OCI-LY7 (cell line): ENCODE results near the gene KCNQ5. TPM values are rescaled to one million over a fixed set of nuclear protein-coding genes. Genes with fewer than 3 reads are reported as not detected.

Experiments used
- BruUV-seq: library from RNA; stranded (reverse); fragments of 400-500 nt; replicated peaks from 2 replicates; lab custom pipeline; 2021; lab: Mats Ljungman, UMichigan
- CTCF ChIA-PET: fragments of 300-600 bp; sonication (Branson Sonifier 250); formaldehyde crosslinking; loops from one replicate; lab custom pipeline; 2022; ENCODE audit warnings: antibody characterized with exemption; ENCODE audit not compliant: unreplicated experiment; lab: Charles Lee
- POLR2A ChIA-PET: fragments of 300-600 bp; sonication (Branson Sonifier 250); formaldehyde crosslinking; loops from one replicate; lab custom pipeline; 2022; ENCODE audit warnings: antibody characterized with exemption; lab: Charles Lee
- DNase-seq: peaks from one replicate; pipeline ENCODE4 v3.0.0-alpha.2; 2015; ENCODE audit warnings: low spot score
- H2AFZ ChIP-seq: fragments of 200-600 bp; sonication (generic), shearing (Covaris generic); 2 replicates; pipeline ENCODE4 v1.6.1; 2014; ENCODE audit warnings: mild to moderate bottlenecking, antibody characterized with exemption, low read length, moderate library complexity
- H3K27ac ChIP-seq: fragments of 200-600 bp; sonication (generic); 2 replicates; pipeline ENCODE4 v1.5.1; 2014; ENCODE audit warnings: mixed run types, low read depth, mild to moderate bottlenecking, moderate library complexity, low read length, inconsistent platforms; ENCODE audit not compliant: poor library complexity, severe bottlenecking
- H3K36me3 ChIP-seq: fragments of 200-600 bp; sonication (generic); 2 replicates; pipeline ENCODE4 v1.6.1; 2014; ENCODE audit warnings: mild to moderate bottlenecking, antibody characterized with exemption, low read length, moderate library complexity, mixed read lengths; ENCODE audit not compliant: insufficient read depth
- H3K4me1 ChIP-seq: fragments of 200-600 bp; sonication (generic); 2 replicates; pipeline ENCODE4 v1.5.1; 2014; ENCODE audit warnings: mild to moderate bottlenecking, low read length; ENCODE audit not compliant: insufficient read depth, poor library complexity, severe bottlenecking
- H3K4me2 ChIP-seq: fragments of 200-600 bp; sonication (generic); 2 replicates; pipeline ENCODE4 v1.6.1; 2014; ENCODE audit warnings: mild to moderate bottlenecking, low read length
- H3K4me3 ChIP-seq: fragments of 200-600 bp; sonication (generic); 2 replicates; pipeline ENCODE4 v1.5.1; 2014; ENCODE audit warnings: mild to moderate bottlenecking, low read depth, low read length; ENCODE audit not compliant: poor library complexity, severe bottlenecking
- H3K79me2 ChIP-seq: fragments of 200-600 bp; sonication (generic); 2 replicates; pipeline ENCODE4 v1.6.1; 2016; ENCODE audit warnings: low read depth, mild to moderate bottlenecking, low read length, moderate library complexity, mixed read lengths; ENCODE audit not compliant: insufficient read depth
- H3K9me2 ChIP-seq: fragments of 200-600 bp; sonication (generic); 2 replicates; pipeline ENCODE4 v1.6.1; 2016; ENCODE audit warnings: mild to moderate bottlenecking, low read length, mixed read lengths; ENCODE audit not compliant: insufficient read depth
- H3K9me3 ChIP-seq: fragments of 200-600 bp; sonication (generic); 2 replicates; pipeline ENCODE4 v1.6.1; 2014; ENCODE audit warnings: mild to moderate bottlenecking, mixed run types, low read length, mixed read lengths
- H4K20me1 ChIP-seq: fragments of 200-600 bp; sonication (generic); 2 replicates; pipeline ENCODE4 v1.6.1; 2014; ENCODE audit warnings: mild to moderate bottlenecking, antibody characterized with exemption, low read length, moderate library complexity, mixed read lengths; ENCODE audit not compliant: insufficient read depth
- EZH2phosphoT487 ChIP-seq: fragments of 200-600 bp; sonication (generic); IDR thresholded peaks from 2 replicates; pipeline ENCODE4 v1.6.1; 2018; ENCODE audit warnings: low read depth, borderline replicate concordance, mild to moderate bottlenecking, mixed run types, antibody characterized with exemption, low read length, moderate library complexity, mixed read lengths
- intact Hi-C: fragments of 100-400 bp; cut with micrococcal nuclease; formaldehyde crosslinking; loops from one replicate; pipeline ENCODE4 v1.10.0; 2022; ENCODE audit not compliant: unreplicated experiment
- total RNA-seq, 2 experiments: library from RNA; depleted of rRNA in 1 of 2; stranded (reverse); fragments of >200 nt in 1 of 2; shearing (Covaris generic) in 1 of 2; gene quantifications; 2 replicates each; pipeline ENCODE4 v1.2.3, GENCODE V29; 2014 to 2022
- TF ChIP-seq, protein P1 (sequence below): fragments of 200-600 bp; sonication (generic); conservative IDR thresholded peaks from 2 replicates; pipeline ENCODE4 v1.5.1; 2014; ENCODE audit warnings: mild to moderate bottlenecking, antibody characterized with exemption, low read length, moderate library complexity, mixed read lengths

The KCNQ5 gene
- total RNA-seq, 2 experiments from 2014 or later: 26.1 to 29.7 TPM

DNA sequence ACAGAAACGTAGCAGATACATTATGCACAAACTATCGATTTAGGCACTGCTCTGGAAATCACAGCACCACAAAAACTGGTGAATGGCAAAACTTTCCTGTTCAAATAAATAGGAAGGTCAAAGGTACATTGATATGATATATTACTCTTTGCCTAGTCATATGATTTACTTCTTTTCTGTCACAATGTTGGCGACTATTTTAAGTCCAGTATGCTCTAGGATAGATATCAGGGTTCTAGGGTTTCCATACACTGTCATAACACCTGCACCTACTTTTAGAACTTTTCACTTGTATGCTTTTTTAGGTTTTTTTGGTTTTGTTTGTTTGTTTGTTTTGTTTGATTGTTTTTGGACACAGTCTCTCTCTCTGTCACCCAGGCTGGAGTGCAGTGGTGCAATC lies 578.4 kb downstream of the KCNQ5 start:
- H3K36me3 ChIP-seq: peaks cover 14% of the 10 kb centered on the region
- no peak overlapping the region for H2AFZ ChIP-seq
- no peak for TF ChIP-seq EZH2phosphoT487
- TF ChIP-seq, protein P1, sequence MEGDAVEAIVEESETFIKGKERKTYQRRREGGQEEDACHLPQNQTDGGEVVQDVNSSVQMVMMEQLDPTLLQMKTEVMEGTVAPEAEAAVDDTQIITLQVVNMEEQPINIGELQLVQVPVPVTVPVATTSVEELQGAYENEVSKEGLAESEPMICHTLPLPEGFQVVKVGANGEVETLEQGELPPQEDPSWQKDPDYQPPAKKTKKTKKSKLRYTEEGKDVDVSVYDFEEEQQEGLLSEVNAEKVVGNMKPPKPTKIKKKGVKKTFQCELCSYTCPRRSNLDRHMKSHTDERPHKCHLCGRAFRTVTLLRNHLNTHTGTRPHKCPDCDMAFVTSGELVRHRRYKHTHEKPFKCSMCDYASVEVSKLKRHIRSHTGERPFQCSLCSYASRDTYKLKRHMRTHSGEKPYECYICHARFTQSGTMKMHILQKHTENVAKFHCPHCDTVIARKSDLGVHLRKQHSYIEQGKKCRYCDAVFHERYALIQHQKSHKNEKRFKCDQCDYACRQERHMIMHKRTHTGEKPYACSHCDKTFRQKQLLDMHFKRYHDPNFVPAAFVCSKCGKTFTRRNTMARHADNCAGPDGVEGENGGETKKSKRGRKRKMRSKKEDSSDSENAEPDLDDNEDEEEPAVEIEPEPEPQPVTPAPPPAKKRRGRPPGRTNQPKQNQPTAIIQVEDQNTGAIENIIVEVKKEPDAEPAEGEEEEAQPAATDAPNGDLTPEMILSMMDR: no peak
- ChIA-PET POLR2A (interaction anchor here (0.7 kb wide), 1 partner anchor 1904 kb away, joined by 4 read pairs; no protein-coding TSS in a partner anchor), CTCF (no interaction called here)
- H3K4me3 ChIP-seq: no peak overlapping the region
- no TSS peak for BruUV-seq
- H3K9me3 ChIP-seq: no peaks in the 10 kb centered on the region
- H3K4me1 ChIP-seq: no peaks in the 10 kb centered on the region
- H4K20me1 ChIP-seq: no peaks in the 10 kb centered on the region
- H3K9me2 ChIP-seq: no peaks in the 10 kb centered on the region
- no peak overlapping the region for H3K27ac ChIP-seq
- H3K79me2 ChIP-seq: no peaks in the 10 kb centered on the region
- no peak overlapping the region for H3K4me2 ChIP-seq
- no peak for DNase-seq
- intact Hi-C loops: no loop called here

DNA sequence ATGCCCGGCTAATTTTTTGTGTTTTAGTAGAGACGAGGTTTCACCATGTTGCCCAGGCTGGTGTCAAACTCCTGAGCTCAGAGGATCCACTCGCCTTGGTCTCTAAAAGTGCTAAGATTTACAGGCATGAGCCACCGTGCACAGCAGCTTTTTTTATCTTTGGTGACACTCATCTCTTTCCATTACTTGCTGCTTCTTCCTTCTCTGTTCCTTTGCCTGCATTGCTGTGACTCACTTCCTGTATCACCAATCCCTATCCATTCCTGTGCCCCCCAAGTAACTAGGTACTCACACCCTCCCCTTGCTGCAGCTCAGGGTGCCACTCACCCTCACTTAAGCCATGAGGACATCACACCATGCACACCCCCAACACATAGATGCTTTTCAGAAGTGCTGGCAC lies 578.9 kb downstream of the KCNQ5 start:
- no peak overlapping the region for H2AFZ ChIP-seq
- ChIA-PET POLR2A (interaction anchor here (0.6 to 0.7 kb wide), 4 partner anchors 674 to 1904 kb away, joined by 4 to 7 read pairs (median 4); no protein-coding TSS in a partner anchor), CTCF (no interaction called here)
- no peaks in the 10 kb centered on the region for H3K4me1 ChIP-seq
- intact Hi-C loops: no loop called here
- H3K4me3 ChIP-seq: no peak overlapping the region
- peaks cover 9% of the 10 kb centered on the region for H3K36me3 ChIP-seq
- H3K9me3 ChIP-seq: no peaks in the 10 kb centered on the region
- no peaks in the 10 kb centered on the region for H3K79me2 ChIP-seq
- no peaks in the 10 kb centered on the region for H4K20me1 ChIP-seq
- DNase-seq: no peak
- no peak overlapping the region for H3K4me2 ChIP-seq
- TF ChIP-seq, protein P1: no peak
- TF ChIP-seq EZH2phosphoT487: no peak
- H3K9me2 ChIP-seq: no peaks in the 10 kb centered on the region
- H3K27ac ChIP-seq: no peak overlapping the region
- BruUV-seq: no TSS peak

DNA sequence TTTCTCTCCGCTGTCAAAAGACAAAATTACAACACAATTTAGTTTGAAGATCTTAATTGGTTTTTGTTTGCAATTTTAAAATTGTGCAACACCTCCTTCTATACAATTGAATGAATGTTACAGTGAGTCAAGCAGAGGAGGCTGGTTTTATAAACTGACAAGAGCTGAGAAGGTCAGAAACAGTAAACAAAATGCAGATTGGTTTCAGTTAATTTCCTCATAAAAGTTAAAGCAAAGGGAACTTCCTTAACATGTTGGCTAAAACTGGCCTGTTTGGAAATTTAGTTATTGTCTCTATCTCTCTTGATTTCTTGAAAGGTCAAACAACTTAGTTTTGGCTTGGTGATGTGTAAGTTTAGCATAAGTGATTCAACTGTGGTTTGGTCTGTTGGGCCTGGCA lies 581.2 kb downstream of the KCNQ5 start:
- no peak overlapping the region for H3K4me2 ChIP-seq
- no peaks in the 10 kb centered on the region for H3K9me2 ChIP-seq
- ChIA-PET POLR2A (interaction anchor here (1.4 kb wide), 1 partner anchor 13 kb away, joined by 3 read pairs; no protein-coding TSS in a partner anchor), CTCF (no interaction called here)
- no peak overlapping the region for H2AFZ ChIP-seq
- no peaks in the 10 kb centered on the region for H3K4me1 ChIP-seq
- intact Hi-C loops: no loop called here
- DNase-seq: no peak
- no TSS peak for BruUV-seq
- H3K9me3 ChIP-seq: no peaks in the 10 kb centered on the region
- no peak for TF ChIP-seq EZH2phosphoT487
- TF ChIP-seq, protein P1: no peak
- no peaks in the 10 kb centered on the region for H4K20me1 ChIP-seq
- H3K79me2 ChIP-seq: no peaks in the 10 kb centered on the region
- no peaks in the 10 kb centered on the region for H3K36me3 ChIP-seq
- H3K27ac ChIP-seq: no peak overlapping the region
- H3K4me3 ChIP-seq: no peak overlapping the region
